Esophagus squamous epithelium (tissue), 4 donors: ENCODE data around the gene WDR33.

ENCODE experiments used
- POLR2A ChIP-seq, 4 donors: fragments of 450-650 bp; IDR thresholded peaks; one replicate each; pipeline ENCODE4 v1.6.1; 2017; ENCODE audit warnings: antibody characterized with exemption in 4 of 4, mild to moderate bottlenecking in 4 of 4, moderate library complexity in 3 of 4
- TF ChIP-seq, protein P1 (sequence below), 6 experiments: fragments of 450-650 bp in 4 of 6; fragments of 200-600 bp in 2 of 6; sonication (generic) in 2 of 6; IDR thresholded peaks; one replicate each; pipeline ENCODE4 v1.5.1; 2016 to 2019; ENCODE audit warnings: antibody characterized with exemption in 6 of 6, mild to moderate bottlenecking in 4 of 6, moderate library complexity in 4 of 6

DNA sequence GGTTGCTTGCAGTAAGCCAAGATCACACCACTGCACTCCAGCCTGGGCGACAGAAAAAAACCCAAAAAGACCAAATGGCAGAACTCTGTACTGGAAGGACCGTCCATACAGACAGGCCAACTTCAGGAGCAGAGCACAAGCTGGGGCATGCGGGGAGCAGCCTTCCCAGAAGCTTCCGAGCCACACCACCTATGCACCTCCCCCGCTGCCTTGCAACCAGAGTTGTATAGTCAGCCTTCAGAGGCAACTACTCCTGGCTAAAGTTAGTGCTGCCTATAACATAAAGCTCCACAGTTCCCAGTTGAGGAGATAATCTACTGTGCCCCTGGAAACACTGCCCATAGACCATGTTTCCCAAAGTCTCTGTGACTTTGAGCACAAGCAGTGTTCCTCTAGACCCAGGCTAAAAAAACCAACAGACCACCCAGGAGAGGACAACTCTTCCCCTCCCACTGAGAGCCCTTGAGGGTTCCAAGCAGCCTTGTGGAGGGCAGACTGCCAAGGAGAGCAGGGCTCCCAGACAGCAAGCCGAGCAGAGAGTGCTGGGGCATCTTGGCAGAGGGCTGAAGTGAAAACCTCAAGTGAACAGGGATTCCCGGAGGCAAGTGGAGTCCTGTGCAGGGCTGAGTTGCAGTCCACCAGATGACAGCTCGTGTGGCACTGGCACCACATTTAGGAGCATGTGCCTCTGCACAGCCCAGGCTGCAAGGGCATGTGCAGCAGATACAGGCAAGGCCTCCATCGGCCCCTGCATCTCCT, 102.9 kb downstream of the WDR33 start:
- TF ChIP-seq, protein P1, sequence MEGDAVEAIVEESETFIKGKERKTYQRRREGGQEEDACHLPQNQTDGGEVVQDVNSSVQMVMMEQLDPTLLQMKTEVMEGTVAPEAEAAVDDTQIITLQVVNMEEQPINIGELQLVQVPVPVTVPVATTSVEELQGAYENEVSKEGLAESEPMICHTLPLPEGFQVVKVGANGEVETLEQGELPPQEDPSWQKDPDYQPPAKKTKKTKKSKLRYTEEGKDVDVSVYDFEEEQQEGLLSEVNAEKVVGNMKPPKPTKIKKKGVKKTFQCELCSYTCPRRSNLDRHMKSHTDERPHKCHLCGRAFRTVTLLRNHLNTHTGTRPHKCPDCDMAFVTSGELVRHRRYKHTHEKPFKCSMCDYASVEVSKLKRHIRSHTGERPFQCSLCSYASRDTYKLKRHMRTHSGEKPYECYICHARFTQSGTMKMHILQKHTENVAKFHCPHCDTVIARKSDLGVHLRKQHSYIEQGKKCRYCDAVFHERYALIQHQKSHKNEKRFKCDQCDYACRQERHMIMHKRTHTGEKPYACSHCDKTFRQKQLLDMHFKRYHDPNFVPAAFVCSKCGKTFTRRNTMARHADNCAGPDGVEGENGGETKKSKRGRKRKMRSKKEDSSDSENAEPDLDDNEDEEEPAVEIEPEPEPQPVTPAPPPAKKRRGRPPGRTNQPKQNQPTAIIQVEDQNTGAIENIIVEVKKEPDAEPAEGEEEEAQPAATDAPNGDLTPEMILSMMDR (IDR thresholded peaks at IDR 0.05) = no peak
- TF ChIP-seq POLR2A (IDR thresholded peaks at IDR 0.05) = no peak
